HG02943 (cell line): ENCODE measurements around the gene TNXB.
"Not testable (repeated sequence)": the region's sequence is repeated elsewhere in the genome, so short reads cannot be mapped to it uniquely, and the experiment has no call there.

Experiments
- ATAC-seq: cut with Tn5 transposase; IDR thresholded peaks from one replicate; pipeline ENCODE4 v1.9.1; 2021; ENCODE audit warnings: mild to moderate bottlenecking, low read depth, moderate library complexity; ENCODE audit not compliant: unreplicated experiment

Gene TNXB

GRCh38 chr6:32041385-32041784 is 67.8 kb downstream of the TNXB start:
- not testable (repeated sequence) for ATAC-seq

DNA sequence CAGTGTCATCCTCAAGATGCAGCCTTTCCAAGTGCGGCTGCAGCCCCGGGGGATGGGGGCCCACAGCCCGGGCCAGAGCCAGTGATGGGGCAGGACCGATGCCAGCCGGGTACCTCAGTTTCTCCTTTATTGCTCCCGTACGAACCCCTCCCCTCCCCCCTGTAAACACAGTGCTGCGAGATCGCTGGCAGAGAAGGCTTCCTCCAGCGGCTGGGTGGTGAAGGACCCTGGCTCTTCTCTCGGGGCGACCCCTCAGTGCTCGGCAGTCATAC is 68.2 kb downstream of the TNXB start:
- ATAC-seq = not testable (repeated sequence)

- ATAC-seq = not testable (repeated sequence)
Measured at GRCh38 chr6:32040299-32041049, 68.7 kb downstream of the TNXB start.

- ATAC-seq = not testable (repeated sequence)
Measured at GRCh38 chr6:32039321-32040274, 69.5 kb downstream of the TNXB start.

GRCh38 chr6:32038878-32039277 is 70.3 kb downstream of the TNXB start:
- not testable (repeated sequence) for ATAC-seq

GRCh38 chr6:32037598-32038524 is 71.3 kb downstream of the TNXB start, which contains the start of gene CYP21A2:
Gene CYP21A2, plus strand, starts transcription at chr6:32038415. Its CDS starts 8 bp downstream, at chr6:32038423.
- ATAC-seq = not testable (repeated sequence)

DNA sequence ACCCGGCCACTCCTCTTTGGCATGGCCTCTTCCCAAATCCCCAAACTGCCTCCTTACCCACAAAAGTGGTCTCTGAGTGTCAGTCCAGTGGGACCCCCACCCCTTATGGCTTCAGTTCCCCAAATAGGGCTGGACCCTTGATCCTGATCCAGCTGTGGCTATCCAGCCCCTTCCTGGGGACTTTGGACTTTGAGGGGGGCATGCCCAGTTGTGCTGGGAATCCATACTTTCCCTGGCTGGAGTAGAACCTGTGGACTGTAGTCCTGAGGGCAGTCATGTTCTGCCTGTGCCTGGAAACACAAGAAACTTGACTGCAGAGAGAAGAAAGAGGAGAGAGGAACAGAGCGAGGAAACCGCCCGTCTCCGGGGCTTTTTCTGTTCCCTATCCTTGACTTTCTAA is 72.0 kb downstream of the TNXB start:
- ATAC-seq = not testable (repeated sequence)

DNA sequence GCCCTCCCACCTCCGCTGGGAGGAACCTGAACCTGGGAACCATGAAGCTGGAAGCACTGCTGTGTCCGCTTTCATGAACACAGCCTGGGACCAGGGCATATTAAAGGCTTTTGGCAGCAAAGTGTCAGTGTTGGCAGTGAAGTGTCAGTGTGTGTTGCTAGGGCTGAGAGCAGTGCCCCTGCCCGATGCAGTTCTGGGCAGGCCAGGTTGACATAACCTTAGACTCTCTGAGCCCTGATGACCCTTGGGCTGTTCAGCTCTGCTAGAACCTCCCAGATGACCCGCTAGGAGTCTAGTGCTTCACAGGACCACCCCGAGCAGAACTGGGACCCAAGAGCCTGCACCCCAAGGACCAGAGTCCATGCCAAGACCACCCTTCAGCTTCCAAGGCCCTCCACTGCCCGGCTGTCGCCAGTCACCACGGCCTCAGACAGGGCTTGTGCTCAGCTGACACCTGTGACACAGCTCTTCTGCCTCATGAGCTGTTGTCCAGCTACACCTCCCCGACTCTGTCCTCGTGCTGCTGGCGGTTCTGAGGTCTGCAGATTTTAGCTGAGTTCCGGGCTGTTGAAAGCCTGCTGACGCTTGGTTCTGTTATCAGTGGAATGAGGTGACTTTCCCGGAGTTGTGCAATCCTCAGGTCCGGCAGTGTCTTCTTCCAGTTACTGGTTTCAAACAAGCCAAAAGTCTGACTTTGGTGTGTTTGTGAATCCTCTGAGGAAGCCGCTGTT is 73.7 kb downstream of the TNXB start:
- ATAC-seq = not testable (repeated sequence)

DNA sequence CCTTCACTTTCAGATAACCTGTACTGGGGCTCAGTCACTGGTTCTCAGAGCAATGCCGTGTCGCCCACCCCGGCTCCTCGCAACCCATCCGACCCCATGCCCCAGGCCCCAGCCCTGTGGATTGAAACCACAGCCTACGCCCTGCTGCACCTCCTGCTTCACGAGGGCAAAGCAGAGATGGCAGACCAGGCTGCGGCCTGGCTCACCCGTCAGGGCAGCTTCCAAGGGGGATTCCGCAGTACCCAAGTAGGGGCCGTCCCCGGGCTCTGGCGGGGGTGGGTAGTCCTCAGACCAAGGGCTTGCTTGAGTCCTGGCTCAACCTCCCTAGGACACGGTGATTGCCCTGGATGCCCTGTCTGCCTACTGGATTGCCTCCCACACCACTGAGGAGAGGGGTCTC is 79.6 kb downstream of the TNXB start:
- ATAC-seq = not testable (repeated sequence)

GRCh38 chr6:32028631-32029030 is 80.5 kb downstream of the TNXB start:
- not testable (repeated sequence) for ATAC-seq

GRCh38 chr6:32022100-32022499 is 87.0 kb downstream of the TNXB start:
- ATAC-seq = not testable (repeated sequence)

GRCh38 chr6:32014547-32014946 is 94.6 kb downstream of the TNXB start, which contains the start of gene C4B:
Gene C4B, plus strand, starts transcription at chr6:32014795. Its CDS starts 51 bp downstream, at chr6:32014846.
- not testable (repeated sequence) for ATAC-seq

- not testable (repeated sequence) for ATAC-seq
Measured at GRCh38 chr6:32013738-32014137, 95.4 kb downstream of the TNXB start.

DNA sequence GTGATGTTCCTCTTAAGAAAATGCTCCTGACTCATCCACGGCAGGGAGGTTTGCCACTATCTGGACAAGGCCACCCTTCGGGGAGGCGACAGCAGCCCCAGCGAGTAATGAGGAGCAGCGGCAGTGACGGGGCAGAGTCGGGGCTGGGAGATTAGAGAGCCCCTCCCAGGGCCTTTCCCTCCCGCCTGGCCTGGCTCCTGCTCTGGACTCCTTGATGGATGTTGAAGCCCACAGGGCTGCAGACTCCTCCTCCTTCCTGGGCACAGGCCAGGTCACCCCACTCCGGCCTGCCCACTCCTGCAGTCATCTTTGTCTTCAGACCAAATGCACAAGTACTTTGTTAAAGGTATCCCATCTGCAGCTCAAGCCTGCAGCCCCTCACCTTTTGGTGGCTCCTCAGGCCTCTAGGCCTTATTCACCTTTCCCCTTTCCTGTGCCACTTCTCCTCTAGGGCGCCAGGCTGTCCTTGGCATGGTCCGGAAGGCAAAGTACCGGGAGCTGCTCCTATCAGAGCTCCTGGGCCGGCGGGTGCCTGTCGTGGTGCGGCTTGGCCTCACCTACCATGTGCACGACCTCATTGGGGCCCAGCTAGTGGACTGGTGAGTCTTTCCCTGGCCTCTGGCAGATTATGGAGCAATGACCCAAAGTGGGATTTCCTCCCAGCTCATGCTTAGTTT is 96.1 kb downstream of the TNXB start:
- ATAC-seq = not testable (repeated sequence)

DNA sequence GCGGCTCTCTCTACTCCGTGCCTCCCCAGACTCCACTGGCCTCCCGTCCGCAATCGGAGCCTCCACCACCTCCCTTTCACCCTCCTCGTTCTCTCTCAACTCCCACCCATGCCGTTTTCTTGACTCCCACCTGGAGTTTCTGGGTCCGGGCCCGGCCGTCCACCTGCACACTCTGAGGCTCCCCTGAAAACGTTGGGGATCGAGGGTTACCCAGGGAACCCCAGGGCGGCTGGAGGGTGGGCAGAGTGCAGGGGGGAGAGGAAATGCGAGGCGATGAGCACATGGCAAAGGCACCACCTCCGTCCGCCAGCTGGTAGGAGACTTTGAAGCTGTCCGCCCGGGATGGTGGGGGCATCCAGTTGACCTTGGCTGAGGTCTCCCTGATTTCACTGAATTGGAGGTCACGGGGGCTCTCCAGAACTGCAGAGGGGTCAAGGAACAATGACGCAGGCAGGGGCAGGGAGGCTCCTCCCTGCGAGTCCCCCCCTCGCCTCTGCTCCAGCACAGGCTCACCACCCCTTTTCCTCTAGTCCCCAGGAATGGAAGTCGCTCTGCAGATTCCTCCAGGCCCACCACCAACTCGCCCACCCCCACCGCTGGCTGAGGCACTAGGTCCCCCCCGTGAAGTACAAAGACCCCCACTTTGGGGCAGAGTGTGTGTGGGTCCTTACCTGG is 98.1 kb downstream of the TNXB start:
- not testable (repeated sequence) for ATAC-seq

- ATAC-seq = not testable (repeated sequence)
Measured at GRCh38 chr6:32009537-32009936, 99.6 kb downstream of the TNXB start.

DNA sequence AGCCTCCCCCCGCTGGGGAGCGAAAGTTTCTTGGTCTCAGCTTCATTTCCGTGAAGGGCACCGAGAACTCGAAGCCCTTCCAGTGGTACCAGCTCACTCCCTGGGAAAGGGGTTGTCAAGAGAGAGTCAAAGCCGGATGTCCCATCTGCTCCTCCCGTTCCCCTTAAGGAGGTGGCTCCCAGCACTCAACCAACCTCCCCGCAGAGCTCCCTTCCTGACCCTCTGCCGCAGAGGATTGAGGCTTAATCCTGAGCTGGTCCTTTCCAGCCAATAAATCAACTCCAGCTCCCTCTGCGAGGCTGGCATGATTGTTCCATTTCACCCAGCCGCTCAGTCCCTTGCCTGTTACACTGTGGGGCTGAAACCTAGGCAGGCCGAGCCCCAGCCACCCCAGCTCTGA is 100.5 kb downstream of the TNXB start:
- ATAC-seq = not testable (repeated sequence)

GRCh38 chr6:32008037-32008436 is 101.1 kb downstream of the TNXB start:
- ATAC-seq = not testable (repeated sequence)
